Loucy (cell line): ENCODE data around the gene ULK1.

Experiments used
- CTCF ChIP-seq: fragments of 200-600 bp; sonication (generic); conservative IDR thresholded peaks from 2 replicates; pipeline ENCODE4 v1.5.1; 2014; ENCODE audit warnings: mild to moderate bottlenecking, antibody characterized with exemption, low read length
- EZH2phosphoT487 ChIP-seq: fragments of 200-600 bp; IDR thresholded peaks from 2 replicates; pipeline ENCODE4 v1.6.1; 2018; ENCODE audit warnings: antibody characterized with exemption, mild to moderate bottlenecking, moderate library complexity, borderline replicate concordance

- TF ChIP-seq CTCF (no peak), EZH2phosphoT487 (no peak)
These were observed 53.8 kb downstream of the ULK1 start for GRCh38 chr12:131948166-131948712.
